ENCODE results near the gene RS1.

The RS1 gene

DNA sequence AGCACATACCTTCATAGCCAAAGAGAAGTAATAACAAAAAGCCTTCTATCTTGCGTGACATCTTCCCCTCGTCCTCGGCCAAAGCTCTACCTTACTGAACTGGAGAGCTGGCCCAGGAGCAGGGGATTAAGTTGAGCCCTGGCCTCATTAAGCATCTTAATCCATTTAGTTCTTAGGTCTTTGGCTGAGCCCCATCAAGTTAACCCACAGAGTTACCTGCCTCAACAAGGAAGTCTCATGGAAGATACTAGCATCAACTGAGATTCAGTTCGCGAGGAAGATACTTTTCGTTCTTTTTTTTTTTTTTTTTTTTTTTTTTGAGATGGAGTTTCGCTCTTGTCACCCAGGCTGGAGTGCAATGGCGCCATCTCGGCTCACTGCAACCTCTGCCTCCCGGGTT, at the start of gene RS1:
TSS of gene RS1 (minus strand) at position 101 of the 400 bp plus-strand sequence. CDS start at position 61, 40 bp downstream.
- FAIRE-seq = no peak
- no peak for DNase-seq (ENCODE audit: insufficient read length, low spot score)

DNA sequence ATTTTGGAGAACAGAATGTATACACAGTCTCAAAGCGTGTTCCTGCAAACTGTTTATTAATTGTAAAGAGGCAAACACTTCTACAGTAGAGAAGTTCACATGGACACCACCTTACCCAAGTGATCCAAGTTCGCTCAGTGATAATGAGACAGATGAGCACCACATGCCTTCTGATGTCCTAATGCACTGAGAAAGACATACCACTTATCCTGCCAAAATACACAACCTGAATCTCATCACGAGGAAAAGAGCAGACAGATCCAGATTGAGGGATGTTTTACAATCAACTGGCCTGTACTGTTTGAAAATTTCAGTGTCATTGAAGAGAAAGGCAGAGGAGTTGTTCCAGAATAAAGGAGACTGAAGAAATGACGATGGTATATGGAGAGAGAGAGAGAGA, 47.9 kb upstream of the RS1 start:
- no peak for FAIRE-seq
- DNase-seq (ENCODE audit: insufficient read length, low spot score) = no peak

DNA sequence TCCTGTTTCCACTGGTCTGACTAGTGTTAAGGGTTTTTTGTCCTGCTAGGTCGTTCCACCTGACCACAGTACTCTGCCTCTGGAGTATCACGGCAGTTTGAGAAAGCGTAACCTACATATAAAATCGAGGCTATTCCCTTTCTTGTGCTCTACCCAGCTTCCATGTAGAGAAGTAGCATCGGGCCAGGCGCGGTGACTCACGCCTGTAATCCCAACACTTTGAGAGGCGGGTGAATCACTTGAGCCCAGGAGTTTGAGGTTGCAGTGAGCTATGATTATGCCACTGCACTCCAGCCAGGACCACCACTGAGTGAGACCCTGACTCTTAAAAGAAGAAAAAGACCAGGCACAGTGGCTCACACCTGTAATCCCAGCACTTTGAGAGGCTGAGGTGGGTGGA, 43.0 kb upstream of the RS1 start:
- DNase-seq (ENCODE audit: insufficient read length, low spot score) (no peak), FAIRE-seq (no peak)

DNA sequence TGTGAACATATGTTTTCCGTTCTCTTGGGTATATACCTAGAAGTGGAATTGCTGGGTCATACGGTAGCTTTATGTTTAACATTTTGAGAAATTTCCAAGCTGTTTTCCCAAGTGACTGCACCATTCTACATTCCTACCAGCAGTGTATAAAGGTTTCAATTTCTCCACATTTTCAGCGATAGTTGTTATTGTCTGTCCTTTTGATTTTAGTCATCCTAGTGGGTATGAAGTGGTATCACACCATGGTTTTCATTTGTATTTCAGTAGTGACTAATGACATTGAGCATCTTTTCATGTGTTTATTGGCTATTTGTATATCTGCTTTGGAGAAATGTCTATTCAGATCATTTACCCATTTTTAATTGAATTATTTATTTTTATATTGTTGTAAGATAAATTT, 37.9 kb upstream of the RS1 start:
- FAIRE-seq (no peak), DNase-seq (ENCODE audit: insufficient read length, low spot score) (no peak)

GRCh38 chrX:18707426-18708049, 35.6 kb upstream of the RS1 start, which contains the start of gene PPEF1:
TSS of gene PPEF1 (plus strand) at chrX:18707645. CDS start at chrX:18707781, 136 bp downstream.
- DNase-seq (ENCODE audit: insufficient read length, low spot score) (no peak), FAIRE-seq (peak; percentile 72)

DNA sequence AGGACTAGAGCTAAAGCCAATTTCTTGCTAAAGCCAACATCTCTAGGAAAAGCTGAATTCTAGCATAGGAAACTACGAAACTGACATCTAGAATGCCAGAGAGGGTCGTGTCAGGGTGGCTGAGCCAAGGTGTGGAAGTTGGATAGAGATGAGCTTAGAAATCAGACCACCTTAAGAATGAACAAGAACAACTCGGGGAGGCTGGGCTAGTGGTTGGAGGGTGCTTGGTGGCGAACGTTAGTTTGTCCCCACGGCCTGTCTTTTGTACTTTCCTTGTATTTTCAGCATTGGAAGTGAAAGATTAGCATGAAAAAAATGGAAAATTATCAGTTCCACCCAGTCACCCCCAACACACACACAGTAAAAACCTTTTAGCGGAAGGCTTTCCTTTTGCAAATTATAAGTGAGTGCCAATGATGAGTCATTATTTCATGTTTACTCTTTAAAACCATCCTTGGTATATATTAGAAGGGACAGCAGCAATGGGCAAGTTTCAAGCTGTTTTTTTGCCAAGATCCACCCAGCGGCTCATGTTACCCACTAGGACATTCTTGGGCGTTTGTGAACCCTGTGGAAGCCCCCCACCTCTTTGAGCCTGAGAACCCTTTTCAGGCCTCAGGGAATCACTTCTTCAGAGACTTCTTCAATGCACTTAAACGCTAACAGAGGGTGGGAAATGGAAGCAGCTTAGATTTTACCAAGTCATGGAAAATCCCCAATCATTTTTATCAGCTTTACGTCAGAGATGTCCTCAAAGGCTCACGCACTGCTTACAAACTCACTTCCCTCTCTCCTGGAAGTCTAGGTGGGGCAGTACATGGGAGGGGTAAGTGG, 30.7 kb upstream of the RS1 start:
- no peak for DNase-seq (ENCODE audit: insufficient read length, low spot score)
- FAIRE-seq = no peak

DNA sequence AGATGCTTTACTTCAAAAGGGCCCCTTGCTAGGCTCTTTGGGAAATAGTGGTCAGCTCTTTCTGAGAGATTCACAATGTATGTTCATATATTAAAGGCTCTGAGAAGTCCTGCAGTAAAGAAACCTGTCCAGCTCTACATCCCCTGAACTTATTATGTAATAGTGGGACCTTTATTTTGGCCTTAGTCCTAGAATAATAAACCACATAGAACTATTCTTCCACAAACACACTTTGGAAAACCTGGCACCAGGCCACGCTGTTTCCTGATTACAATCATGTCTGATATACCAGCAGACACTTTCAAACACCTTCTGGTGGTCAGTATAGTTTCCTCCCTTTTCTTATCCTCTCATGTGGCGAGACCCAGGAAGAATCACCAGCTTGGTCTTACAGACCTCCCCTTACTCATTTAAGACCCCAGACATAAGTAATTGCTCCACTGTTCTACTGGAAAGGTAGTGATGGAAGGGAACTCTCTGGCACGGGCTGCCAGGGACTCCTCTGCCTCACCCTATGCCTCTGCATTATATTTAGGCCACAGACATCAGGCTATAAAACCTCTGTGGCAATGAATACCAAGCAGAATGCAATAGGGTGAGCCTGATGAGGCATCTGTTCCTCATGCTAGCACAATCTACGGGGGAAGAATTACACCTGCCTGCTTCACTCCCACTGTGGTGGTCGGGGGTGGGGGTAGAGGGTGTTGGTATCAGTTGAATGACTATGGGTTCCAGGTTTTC, 29.9 kb upstream of the RS1 start:
- no peak for DNase-seq (ENCODE audit: insufficient read length, low spot score)
- FAIRE-seq = no peak

DNA sequence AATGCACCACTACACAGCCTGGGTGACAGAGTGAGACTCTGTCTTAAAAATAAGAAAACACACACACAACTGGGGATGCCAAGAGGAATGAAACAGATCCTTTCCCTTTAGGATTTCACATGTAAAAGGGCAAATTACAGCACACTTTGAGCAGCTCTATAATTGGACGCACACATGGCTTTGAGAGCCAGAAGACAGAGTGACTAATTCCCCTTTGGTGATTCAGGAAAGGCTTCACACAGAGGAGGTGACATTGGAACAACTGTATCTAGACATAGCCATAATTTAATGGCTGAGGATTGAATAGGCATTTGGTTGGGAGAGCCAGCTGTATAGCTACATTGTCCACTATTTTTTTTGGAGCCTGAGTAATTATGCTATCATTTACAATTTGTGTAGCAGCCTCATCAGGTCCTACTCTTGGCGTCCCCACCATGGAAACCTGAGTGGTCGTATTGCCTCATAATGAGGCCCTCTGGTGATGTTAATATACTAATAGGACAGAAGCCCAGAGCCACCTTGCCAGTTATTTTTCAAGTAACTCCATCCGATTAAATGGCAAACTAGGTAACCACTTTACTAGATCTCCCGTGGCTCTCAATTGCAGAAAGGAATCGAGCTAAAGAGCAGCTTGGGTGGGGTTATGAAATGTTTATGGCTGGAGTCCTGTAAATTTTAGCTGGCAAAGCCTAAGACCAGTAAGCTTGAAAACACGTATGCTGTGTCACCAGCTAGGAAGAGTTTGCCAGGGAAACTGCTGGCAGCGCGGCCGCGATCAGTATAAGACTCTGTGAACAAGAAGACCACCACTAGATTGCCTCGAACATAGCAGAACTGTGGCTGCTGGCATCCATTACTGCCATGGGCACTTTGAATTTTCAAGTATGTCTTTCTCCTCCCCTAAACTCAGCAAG, 27.1 kb upstream of the RS1 start:
- DNase-seq (ENCODE audit: insufficient read length, low spot score) = no peak
- no peak for FAIRE-seq

DNA sequence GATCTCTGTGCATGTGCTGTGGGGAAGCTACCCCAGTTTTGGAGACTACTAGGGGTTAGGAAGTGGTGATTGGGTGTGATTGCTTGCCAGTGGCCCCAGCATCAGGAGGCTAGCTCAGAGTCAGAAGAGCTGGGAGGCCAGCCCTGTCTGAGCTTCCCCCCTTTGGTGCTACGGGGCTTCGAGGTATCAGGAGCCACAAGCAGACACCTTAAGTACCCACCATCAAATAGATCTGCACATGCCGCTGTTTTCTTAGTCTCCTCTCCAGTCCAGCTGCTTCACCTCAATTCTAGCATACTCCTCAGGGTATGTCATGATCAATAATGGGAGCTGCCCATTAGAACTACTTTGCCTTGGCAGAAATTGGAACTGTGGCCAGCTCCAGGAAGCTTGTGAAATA, 24.7 kb upstream of the RS1 start:
- no peak for DNase-seq (ENCODE audit: insufficient read length, low spot score)
- FAIRE-seq = no peak

DNA sequence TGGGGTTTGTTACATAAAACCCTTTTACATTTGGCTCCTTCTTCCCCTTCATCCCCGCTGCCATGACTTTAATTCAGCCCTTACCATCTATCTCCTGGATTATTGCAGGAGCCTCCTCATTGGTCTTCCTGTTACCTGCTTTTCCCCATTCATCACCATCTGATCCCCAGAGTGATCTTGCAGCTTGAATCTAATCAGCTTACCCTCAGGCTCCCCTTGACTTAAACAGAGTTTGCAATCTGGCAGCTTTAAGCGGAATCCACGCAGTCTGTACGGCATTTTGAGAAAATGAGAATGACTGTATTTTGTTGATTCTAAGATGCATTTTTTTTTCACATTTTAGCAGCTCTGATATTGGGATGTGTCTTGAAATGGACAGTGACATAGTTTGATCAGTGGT, 20.6 kb upstream of the RS1 start:
- no peak for FAIRE-seq

GRCh38 chrX:18691431-18691830, 19.5 kb upstream of the RS1 start:
- DNase-seq (ENCODE audit: insufficient read length, low spot score) (no peak), FAIRE-seq (no peak)

More for the DNA sequence above, 20.6 kb upstream of the RS1 start:
- DNase-seq (ENCODE audit: insufficient read length, low spot score) = no peak

- DNase-seq (ENCODE audit: insufficient read length, low spot score) = no peak
- FAIRE-seq = no peak
Measured at GRCh38 chrX:18687856-18688495, 16.1 kb upstream of the RS1 start.

- FAIRE-seq (no peak), DNase-seq (ENCODE audit: insufficient read length, low spot score) (no peak)
Measured at GRCh38 chrX:18682979-18683387, 11.1 kb upstream of the RS1 start.

- FAIRE-seq (no peak), DNase-seq (ENCODE audit: insufficient read length, low spot score) (no peak)
Measured at GRCh38 chrX:18681996-18682395, 10.1 kb upstream of the RS1 start.

GRCh38 chrX:18677161-18677869, 5.4 kb upstream of the RS1 start:
- no peak for FAIRE-seq
- DNase-seq (ENCODE audit: insufficient read length, low spot score) = no peak

DNA sequence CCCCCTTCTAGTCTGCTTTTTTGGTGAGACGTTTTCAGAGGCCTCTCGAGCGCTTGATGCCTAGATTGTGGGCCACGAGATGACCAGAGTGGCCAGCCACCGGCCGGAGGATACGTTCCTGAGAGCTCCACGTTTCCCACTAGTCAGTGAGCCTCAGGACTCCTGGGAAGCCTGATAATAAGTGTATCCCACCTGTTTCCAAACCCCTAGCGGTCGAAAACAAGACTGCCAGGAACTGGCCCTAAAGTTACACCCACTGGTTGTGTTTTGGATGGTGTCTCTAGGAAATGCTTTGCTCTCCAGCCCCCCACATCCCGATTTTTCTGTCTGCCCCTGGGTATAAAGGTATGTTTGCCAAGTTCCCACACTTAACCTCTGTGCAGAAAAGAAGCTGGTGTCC, 4.6 kb upstream of the RS1 start:
- DNase-seq (ENCODE audit: insufficient read length, low spot score) (no peak), FAIRE-seq (no peak)

DNA sequence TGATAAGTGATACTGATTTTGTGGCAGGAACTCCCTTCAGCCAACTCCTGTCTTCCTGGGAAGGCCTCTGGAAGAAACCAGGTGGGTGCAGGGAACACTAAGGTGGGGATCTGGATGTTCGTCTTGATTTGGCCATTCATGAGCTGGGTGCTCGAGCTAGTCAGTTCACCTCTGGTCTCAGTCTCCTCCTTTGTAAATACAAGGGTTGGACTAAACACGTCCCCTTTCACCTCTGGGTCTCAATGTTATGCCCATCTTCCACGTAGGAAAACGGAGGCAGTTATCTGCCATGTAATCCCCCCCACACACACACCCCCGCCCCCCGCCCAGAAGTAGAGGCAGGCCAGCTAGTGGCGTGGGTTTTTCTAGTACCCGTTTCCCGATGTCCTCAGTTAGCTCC, 4.1 kb upstream of the RS1 start:
- DNase-seq (ENCODE audit: insufficient read length, low spot score) (no peak), FAIRE-seq (peak; percentile 31)

GRCh38 chrX:18674788-18675735, 3.2 kb upstream of the RS1 start:
- peak; percentile 86 for FAIRE-seq
- peak; percentile 52 for DNase-seq (ENCODE audit: insufficient read length, low spot score)

All from GM19239 (cell line).